Ramos (cell line): ENCODE measurements around the gene ABCC1.

Source experiments
- in situ Hi-C: fragments of 300-500 bp; cut with MboI; formaldehyde crosslinking; loops from one replicate; pipeline ENCODE4 v1.14.3; 2022; ENCODE audit warnings: low sequenced_read_pairs; ENCODE audit not compliant: unreplicated experiment

ABCC1 gene

GRCh38 chr16:16014329-16015224, 65.2 kb downstream of the ABCC1 start:
- in situ Hi-C loops, result no loop called here

GRCh38 chr16:16015849-16016248, 66.4 kb downstream of the ABCC1 start:
- in situ Hi-C loops, result no loop called here

GRCh38 chr16:16016388-16016964, 67.1 kb downstream of the ABCC1 start:
- in situ Hi-C loops, result no loop called here

GRCh38 chr16:16017812-16018211, 68.4 kb downstream of the ABCC1 start:
- in situ Hi-C loops, result no loop called here

GRCh38 chr16:16018705-16019104, 69.3 kb downstream of the ABCC1 start:
- in situ Hi-C loops, result no loop called here

- in situ Hi-C loops, result no loop called here
Observed at GRCh38 chr16:16019488-16019887, 70.1 kb downstream of the ABCC1 start.

- in situ Hi-C loops, result no loop called here
Observed at GRCh38 chr16:16020291-16020690, 70.9 kb downstream of the ABCC1 start.

GRCh38 chr16:16021020-16021419, 71.6 kb downstream of the ABCC1 start:
- in situ Hi-C loops, result no loop called here

- in situ Hi-C loops, result no loop called here
Observed at GRCh38 chr16:16021646-16021987, 72.2 kb downstream of the ABCC1 start.

GRCh38 chr16:16021988-16022682, 72.7 kb downstream of the ABCC1 start:
- in situ Hi-C loops, result no loop called here

GRCh38 chr16:16022683-16023064, 73.3 kb downstream of the ABCC1 start:
- in situ Hi-C loops, result no loop called here

- in situ Hi-C loops, result no loop called here
Observed at GRCh38 chr16:16025214-16025968, 76.0 kb downstream of the ABCC1 start.

- in situ Hi-C loops, result no loop called here
Observed at GRCh38 chr16:16027728-16028310, 78.4 kb downstream of the ABCC1 start.

- in situ Hi-C loops, result no loop called here
Observed at GRCh38 chr16:16028311-16028999, 79.0 kb downstream of the ABCC1 start.

GRCh38 chr16:16029431-16030011, 80.1 kb downstream of the ABCC1 start:
- in situ Hi-C loops, result no loop called here

- in situ Hi-C loops, result no loop called here
Observed at GRCh38 chr16:16030449-16030848, 81.0 kb downstream of the ABCC1 start.

GRCh38 chr16:16031401-16031800, 82.0 kb downstream of the ABCC1 start:
- in situ Hi-C loops, result no loop called here

GRCh38 chr16:16032271-16032979, 83.0 kb downstream of the ABCC1 start:
- in situ Hi-C loops, result no loop called here
